Esophagus muscularis mucosa (tissue), 4 donors: ENCODE results near the gene DELE1. TPM values are rescaled to one million over a fixed set of nuclear protein-coding genes. Genes with fewer than 3 reads are reported as not detected.

Source experiments
- DNase-seq: peaks from one replicate; pipeline ENCODE4 v3.0.0-alpha.2; 2017; ENCODE audit errors: extremely low spot score
- H3K27ac ChIP-seq, 4 donors: fragments of 200-600 bp; sonication (generic); replicated peaks in 1 of 4; 1 replicate in 3 of 4; 2 replicates in 1 of 4; pipeline ENCODE4 v1.5.1; 2016 to 2019; ENCODE audit warnings: mild to moderate bottlenecking in 1 of 4
- H3K27me3 ChIP-seq, 4 donors: fragments of 200-600 bp; sonication (generic); one replicate each; pipeline versions ENCODE4 v1.5.1 to v1.6.0; 2016 to 2019
- H3K36me3 ChIP-seq, 4 donors: fragments of 200-600 bp; sonication (generic); one replicate each; pipeline ENCODE4 v1.5.1; 2016 to 2019
- H3K4me1 ChIP-seq, 4 donors: fragments of 200-600 bp; sonication (generic); one replicate each; pipeline ENCODE4 v1.5.1; 2016 to 2019
- H3K4me3 ChIP-seq, 4 donors: fragments of 200-600 bp; sonication (generic); 1 replicate in 2 of 4; 2 replicates in 2 of 4; pipeline ENCODE4 v1.5.1; 2016 to 2019; ENCODE audit warnings: mild to moderate bottlenecking in 4 of 4, moderate library complexity in 1 of 4
- H3K9me3 ChIP-seq, 4 donors: fragments of 200-600 bp; sonication (generic); 1 replicate in 3 of 4; 2 replicates in 1 of 4; pipeline ENCODE4 v1.5.1; 2016 to 2019
- EP300 ChIP-seq: sonication (generic); formaldehyde crosslinking; IDR thresholded peaks from one replicate; pipeline ENCODE4 v1.6.1; 2017; ENCODE audit warnings: antibody characterized with exemption
- POLR2A ChIP-seq: fragments of 450-650 bp; IDR thresholded peaks from one replicate; pipeline ENCODE4 v1.6.1; 2017; ENCODE audit warnings: antibody characterized with exemption, moderate library complexity, mild to moderate bottlenecking, low read depth
- POLR2AphosphoS5 ChIP-seq, 2 donors: sonication (generic); formaldehyde crosslinking; IDR thresholded peaks; one replicate each; pipeline ENCODE4 v1.6.1; 2017; ENCODE audit warnings: antibody characterized with exemption in 2 of 2
- WGBS: methylation state at CpG from one replicate; pipeline ENCODE4 v1.1.5; 2018; 5-methylcytosine and 5-hydroxymethylcytosine counted together
- intact Hi-C: fragments of 100-400 bp; cut with DNase I; formaldehyde crosslinking; loops from one replicate; pipeline ENCODE4 v1.15.1; 2023
- total RNA-seq, 4 donors: library from RNA; depleted of rRNA; stranded (reverse); fragments of >200 nt; gene quantifications; one replicate each; pipeline versions ENCODE4 v1.1.0 to v1.2.1, GENCODE V29; 2016
- TF ChIP-seq, protein P1 (sequence below), 3 experiments: fragments of 200-600 bp in 2 of 3; fragments of 450-650 bp in 1 of 3; sonication (generic) in 2 of 3; IDR thresholded peaks; one replicate each; pipeline ENCODE4 v1.5.1; 2017 to 2019; ENCODE audit warnings: antibody characterized with exemption in 3 of 3, mild to moderate bottlenecking in 2 of 3, moderate library complexity in 1 of 3

Gene DELE1
- total RNA-seq, 4 donors from 2014 or later: 44.4 to 75.8 (median 49.6) TPM

- intact Hi-C loops: no loop called here
- H3K4me1 ChIP-seq: peaks cover 23 to 40% (median 35%) of the 10 kb centered on the region in 4 donors
- 63% methylated on average over 15 of the region's 25 CpGs for WGBS
- H3K4me3 ChIP-seq: no peak overlapping the region
- peak overlapping the region in 3 of 4 donors; percentile 13 to 34 (median 27) for H3K27ac ChIP-seq
- no peak for TF ChIP-seq EP300
- TF ChIP-seq, protein P1, sequence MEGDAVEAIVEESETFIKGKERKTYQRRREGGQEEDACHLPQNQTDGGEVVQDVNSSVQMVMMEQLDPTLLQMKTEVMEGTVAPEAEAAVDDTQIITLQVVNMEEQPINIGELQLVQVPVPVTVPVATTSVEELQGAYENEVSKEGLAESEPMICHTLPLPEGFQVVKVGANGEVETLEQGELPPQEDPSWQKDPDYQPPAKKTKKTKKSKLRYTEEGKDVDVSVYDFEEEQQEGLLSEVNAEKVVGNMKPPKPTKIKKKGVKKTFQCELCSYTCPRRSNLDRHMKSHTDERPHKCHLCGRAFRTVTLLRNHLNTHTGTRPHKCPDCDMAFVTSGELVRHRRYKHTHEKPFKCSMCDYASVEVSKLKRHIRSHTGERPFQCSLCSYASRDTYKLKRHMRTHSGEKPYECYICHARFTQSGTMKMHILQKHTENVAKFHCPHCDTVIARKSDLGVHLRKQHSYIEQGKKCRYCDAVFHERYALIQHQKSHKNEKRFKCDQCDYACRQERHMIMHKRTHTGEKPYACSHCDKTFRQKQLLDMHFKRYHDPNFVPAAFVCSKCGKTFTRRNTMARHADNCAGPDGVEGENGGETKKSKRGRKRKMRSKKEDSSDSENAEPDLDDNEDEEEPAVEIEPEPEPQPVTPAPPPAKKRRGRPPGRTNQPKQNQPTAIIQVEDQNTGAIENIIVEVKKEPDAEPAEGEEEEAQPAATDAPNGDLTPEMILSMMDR (IDR thresholded peaks at IDR 0.05): no peak
- no peak for TF ChIP-seq POLR2AphosphoS5 (IDR thresholded peaks at IDR 0.05)
- TF ChIP-seq POLR2A: no peak
- DNase-seq: no peak
- no peaks in the 10 kb centered on the region for H3K27me3 ChIP-seq
- peaks cover 0 to 40% (median 5%) of the 10 kb centered on the region in 4 donors for H3K36me3 ChIP-seq
- no peaks in the 10 kb centered on the region for H3K9me3 ChIP-seq
Observed at GRCh38 chr5:141945511-141946051, 21.9 kb downstream of the DELE1 start.

DNA sequence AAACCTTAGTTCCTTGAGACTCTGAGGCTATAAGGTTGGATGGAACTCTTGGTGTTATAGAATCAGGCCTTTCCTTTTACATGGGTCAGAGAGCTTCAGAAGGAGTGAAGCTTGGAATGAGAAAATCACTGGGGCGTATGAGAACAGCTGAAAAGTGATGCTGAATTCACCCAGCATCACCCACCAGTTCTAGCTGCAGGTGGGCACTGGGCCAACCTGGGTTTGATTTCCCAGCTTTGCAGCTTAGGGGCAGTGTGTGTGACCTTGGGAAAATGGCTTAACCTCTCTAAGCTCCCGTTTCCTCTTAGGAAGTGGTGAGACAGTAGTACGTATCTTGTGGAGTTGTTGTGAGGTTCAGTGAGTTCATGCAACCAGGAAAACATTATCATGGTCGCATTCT, 23.6 kb downstream of the DELE1 start:
- Histone ChIP-seq H3K27me3 (no peaks in the 10 kb centered on the region), H3K4me1 (peaks cover 14 to 37% (median 29%) of the 10 kb centered on the region in 4 donors), H3K36me3 (peaks cover 0 to 46% (median 3%) of the 10 kb centered on the region in 4 donors), H3K4me3 (no peak overlapping the region), H3K27ac (no peak overlapping the region), H3K9me3 (no peaks in the 10 kb centered on the region)
- intact Hi-C loops: no loop called here
- 77% methylated on average over 4 of the region's 4 CpGs for WGBS
- DNase-seq: no peak
- TF ChIP-seq POLR2AphosphoS5 (IDR thresholded peaks at IDR 0.05) (no peak), EP300 (no peak), POLR2A (no peak)
- TF ChIP-seq, protein P1 (IDR thresholded peaks at IDR 0.05): no peak

GRCh38 chr5:141948812-141949211, 25.1 kb downstream of the DELE1 start:
- no peak overlapping the region for H3K4me3 ChIP-seq
- H3K27ac ChIP-seq: no peak overlapping the region
- TF ChIP-seq POLR2AphosphoS5 (IDR thresholded peaks at IDR 0.05) (no peak), EP300 (no peak)
- TF ChIP-seq, protein P1 (IDR thresholded peaks at IDR 0.05): no peak
- WGBS: 80% methylated on average over 2 of the region's 2 CpGs
- H3K36me3 ChIP-seq: peaks cover 0 to 41% (median 3%) of the 10 kb centered on the region in 4 donors
- intact Hi-C loops: no loop called here
- H3K4me1 ChIP-seq: peaks cover 14 to 46% (median 33%) of the 10 kb centered on the region in 4 donors
- no peaks in the 10 kb centered on the region for H3K9me3 ChIP-seq
- DNase-seq: no peak
- H3K27me3 ChIP-seq: no peaks in the 10 kb centered on the region

- no peaks in the 10 kb centered on the region for H3K9me3 ChIP-seq
- peaks cover 14 to 49% (median 33%) of the 10 kb centered on the region in 4 donors for H3K4me1 ChIP-seq
- peaks cover 0 to 39% (median 3%) of the 10 kb centered on the region in 4 donors for H3K36me3 ChIP-seq
- no peak overlapping the region for H3K4me3 ChIP-seq
- TF ChIP-seq, protein P1 (IDR thresholded peaks at IDR 0.05): no peak
- TF ChIP-seq POLR2AphosphoS5 (IDR thresholded peaks at IDR 0.05): no peak
- TF ChIP-seq POLR2A: no peak
- intact Hi-C loops: no loop called here
- WGBS: 90% methylated on average over 2 of the region's 2 CpGs
- DNase-seq: no peak
- H3K27me3 ChIP-seq: no peaks in the 10 kb centered on the region
- no peak overlapping the region for H3K27ac ChIP-seq
Observed at GRCh38 chr5:141949511-141949910, 25.8 kb downstream of the DELE1 start.
